Activated CD4-positive, alpha-beta T cell treated with anti-CD3 and anti-CD28 coated beads, Interleukin-2, amount 50 U/mL, for 48 hours (primary cell): Measurements from ENCODE around the gene GAL.

Experiments used
- DNase-seq, 2 experiments: peaks; one replicate each; pipeline ENCODE4 v3.0.0-alpha.2; 2020

Gene GAL

DNA sequence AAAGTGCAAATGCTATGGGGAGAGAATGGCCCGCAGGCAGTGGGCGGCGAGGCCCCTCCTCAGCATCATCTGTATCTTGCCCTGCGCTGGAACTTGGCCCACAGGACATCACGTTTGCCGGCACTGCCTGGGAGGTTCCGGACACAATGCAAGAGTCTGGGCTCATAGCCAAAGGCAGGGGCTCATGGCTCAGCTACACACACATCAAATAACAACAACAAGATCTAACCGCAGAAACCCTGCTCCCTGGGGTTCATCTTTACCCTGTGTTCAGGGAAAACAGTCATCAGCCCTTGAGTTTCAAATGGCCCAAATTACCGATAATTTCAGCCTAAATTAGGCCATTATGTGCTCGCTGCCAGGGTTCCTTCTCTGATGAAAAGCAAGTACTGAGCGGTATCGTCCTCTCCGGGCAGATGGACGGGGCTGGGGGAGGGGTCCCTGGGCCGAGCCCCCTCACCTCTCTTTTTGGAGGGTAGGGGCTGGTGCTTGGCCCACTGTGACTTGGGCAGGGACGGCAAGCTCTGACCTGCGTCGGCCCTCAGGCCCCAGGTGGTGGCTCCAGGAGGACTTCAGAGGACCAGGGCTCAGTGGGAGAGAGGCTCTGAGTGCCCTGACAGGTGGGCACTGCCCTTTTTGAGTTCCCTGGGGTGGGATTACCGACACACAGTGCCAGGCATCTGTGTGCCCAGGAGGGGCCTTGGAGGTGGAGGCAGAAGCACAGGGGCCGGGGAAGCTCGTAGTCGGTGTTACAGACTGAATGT lies 25.0 kb upstream of the GAL start:
- DNase-seq = no peak

DNA sequence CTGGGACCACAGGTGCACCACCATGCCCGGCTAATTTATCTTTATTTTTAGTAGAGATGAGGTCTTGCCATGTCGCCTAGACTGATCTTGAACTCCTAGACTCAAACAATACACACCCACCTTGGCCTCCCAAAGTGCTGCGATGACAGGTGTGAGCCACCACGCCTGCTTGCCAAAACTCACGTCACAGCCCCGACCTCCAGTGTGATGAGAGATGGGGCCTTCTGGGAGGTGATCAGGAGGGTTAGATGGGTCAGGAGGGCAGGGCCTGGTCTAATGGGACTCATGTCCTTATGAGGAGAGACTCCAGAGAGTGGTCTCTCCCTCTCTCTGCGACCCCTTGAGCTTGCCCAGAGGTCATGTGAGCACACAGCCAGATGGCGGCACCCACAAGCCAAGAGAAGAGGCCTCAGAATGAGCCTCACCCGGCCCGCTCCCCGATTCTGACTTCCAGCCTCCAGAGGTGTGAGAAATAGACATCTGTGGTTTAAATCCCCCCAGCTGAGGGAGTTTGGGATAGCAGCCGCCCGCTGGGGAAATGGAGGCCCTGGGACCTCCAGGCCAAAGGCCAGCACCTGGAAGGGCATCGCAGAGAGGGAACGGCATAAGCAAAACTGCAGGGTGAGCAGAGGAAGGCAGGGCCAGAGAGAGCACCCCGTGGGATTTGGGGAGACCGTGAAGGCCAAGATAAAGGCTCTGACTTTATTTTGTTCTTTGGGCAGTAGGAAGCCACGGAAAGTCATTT lies 24.1 kb upstream of the GAL start:
- DNase-seq = no peak

DNA sequence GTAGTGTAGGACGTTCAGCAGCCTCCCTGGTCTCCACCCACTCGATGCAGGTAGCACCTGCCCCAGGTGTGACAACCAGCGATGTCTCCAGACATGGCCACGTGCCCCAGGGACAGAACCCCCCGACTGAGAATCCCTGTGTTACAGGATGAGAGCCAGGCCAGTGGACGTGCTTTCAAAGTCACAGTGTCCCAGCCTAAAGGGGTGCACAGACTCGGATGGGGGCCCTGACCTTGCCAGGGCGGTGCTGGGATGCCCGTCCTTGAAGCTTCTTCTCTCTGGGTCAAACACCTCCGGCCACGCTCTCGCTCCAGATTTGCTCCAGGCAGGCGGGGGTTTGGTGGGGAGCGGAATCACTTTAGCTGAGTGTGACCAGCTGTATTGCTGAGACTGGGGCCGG lies 23.3 kb upstream of the GAL start:
- DNase-seq = no peak

DNA sequence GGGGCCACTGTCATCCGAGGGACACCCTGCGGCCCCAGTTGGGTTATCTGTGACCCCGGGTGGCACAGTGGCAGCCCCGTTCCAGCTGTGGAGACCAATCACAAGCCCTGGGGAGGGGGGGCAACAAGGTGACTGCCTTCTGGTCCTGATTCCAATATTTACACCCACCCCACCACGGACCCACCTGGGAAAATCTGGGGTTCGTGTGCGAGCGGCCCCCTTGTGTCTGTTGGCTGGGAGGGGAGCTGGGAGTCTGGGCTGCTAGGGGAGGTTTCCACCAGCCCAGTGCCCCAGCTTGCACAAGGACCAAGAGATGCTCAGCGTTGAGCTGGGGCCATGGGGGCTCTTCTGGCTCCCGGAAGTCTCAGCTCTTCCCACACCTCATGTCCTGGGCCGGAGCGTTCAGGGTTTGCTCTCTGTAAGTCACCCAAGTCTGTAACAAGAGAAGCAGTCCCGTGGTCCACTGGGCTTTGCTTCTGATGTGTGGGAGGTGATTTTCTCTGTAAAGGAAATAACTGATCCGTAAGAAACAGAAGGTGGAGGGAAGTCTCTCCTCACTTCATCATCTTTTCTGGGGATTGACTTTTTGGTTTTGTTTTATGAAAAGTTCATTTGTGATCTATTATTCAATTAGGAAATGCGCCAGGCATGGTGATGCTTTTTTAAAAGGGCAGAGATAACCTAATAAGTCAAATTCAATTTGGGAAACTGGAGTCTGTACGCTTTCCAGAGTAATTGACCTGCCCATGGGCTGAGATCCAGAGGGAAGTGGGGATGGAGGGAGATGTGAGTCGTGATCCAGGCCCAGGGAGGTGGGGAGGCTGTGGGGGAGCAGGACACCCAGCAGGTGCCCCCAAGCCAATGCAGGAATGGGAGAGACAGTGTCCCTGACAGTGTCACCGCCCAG lies 22.4 kb upstream of the GAL start:
- DNase-seq = no peak

DNA sequence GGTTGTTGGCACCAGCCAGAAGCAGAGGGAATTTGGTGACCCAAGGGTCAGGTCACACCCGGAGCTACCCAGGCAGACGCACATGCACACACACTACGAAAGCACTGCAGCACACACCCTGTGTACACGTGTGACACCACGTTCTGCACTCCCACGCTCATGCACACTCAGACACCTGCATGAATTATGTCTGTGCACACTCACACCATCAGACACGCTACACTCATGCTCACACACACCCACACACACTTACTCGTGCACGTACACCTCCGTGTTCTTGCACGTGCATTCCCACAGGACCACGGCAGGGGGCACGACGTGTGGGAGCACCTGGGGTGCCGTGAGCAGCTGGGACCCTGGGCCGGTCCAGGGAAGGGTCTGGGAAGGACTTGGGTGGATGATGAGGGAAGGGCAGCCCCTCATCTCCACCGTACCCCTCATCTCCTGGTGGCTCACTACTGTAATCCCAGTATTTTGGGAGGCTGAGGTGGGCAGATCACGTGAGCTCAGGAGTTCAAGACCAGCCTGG lies 20.8 kb upstream of the GAL start:
- DNase-seq = no peak

DNA sequence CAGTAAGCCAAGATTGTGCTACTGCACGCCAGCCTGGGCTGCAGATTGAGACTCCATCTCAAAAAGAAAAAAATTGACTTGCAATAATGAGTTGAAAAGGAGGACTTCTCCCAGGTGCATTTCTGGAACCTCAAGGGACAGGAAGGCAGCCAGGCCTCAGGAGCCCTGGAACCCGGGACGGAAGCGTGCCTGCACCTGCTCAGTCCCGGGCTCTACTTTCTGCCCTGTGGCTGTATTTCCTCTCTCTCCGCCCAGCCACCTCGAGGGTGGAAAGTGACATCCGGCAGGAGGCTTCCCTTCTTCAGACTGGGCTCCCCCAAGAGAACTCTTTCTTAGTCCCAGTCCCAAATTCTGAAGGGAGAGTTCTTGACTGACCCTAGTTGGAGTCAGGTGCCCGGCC lies 20.2 kb upstream of the GAL start:
- DNase-seq = no peak

DNA sequence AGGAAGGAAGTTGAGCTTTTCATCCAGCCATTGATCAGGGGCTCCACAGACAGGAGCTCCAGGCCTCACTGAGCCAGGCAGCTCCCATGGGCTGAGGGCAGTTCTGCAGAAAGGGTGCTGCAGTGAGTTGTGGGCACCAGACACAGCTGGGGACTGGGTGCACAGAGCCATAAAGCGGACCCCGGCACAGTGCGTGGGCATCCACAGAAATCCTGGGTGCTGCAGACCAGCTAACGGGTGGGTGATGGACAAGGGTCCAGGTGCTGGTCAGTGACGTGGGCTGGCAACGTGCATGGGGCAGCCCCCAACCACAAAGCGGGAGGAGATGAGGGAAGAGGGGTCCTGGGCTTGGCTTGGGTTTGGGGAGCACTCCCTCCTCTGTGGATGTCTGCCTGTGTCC lies 19.4 kb upstream of the GAL start:
- no peak for DNase-seq

DNA sequence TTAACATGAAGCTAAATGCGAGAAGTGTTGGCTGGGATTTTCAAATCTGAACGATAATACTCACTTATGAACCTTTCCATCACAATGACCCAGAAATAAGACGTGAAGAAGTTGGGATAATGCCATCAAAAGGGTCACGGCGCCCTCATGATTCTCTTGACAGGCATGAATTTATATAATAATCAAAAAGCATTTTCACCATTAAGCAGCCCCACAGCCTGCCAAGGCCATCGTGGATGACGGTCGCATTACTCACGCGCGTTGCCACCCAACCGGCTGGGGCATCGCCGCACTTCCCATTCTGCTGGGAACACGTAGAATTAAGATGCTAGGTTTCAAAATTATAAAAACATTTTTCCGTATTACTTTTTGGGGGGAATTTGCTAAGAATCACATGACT lies 18.9 kb upstream of the GAL start:
- DNase-seq = no peak

DNA sequence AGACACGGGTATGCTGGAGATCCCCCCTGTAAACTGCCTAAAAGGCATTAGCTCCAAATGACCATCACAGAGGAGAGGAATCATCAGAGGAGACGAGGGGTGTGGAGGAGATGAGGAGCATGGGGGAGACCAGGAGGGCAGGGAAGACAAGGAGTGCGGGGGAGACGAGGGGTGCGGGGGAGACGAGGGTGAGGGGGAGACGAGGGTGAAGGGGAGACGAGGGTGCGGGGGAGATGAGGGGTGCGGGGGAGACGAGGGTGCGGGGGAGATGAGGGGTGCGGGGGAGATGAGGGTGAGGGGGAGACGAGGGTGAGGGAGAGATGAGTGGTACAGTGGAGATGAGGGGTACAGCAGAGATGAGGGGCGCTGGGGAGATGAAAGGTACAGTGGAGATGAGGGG lies 17.5 kb upstream of the GAL start:
- no peak for DNase-seq

DNA sequence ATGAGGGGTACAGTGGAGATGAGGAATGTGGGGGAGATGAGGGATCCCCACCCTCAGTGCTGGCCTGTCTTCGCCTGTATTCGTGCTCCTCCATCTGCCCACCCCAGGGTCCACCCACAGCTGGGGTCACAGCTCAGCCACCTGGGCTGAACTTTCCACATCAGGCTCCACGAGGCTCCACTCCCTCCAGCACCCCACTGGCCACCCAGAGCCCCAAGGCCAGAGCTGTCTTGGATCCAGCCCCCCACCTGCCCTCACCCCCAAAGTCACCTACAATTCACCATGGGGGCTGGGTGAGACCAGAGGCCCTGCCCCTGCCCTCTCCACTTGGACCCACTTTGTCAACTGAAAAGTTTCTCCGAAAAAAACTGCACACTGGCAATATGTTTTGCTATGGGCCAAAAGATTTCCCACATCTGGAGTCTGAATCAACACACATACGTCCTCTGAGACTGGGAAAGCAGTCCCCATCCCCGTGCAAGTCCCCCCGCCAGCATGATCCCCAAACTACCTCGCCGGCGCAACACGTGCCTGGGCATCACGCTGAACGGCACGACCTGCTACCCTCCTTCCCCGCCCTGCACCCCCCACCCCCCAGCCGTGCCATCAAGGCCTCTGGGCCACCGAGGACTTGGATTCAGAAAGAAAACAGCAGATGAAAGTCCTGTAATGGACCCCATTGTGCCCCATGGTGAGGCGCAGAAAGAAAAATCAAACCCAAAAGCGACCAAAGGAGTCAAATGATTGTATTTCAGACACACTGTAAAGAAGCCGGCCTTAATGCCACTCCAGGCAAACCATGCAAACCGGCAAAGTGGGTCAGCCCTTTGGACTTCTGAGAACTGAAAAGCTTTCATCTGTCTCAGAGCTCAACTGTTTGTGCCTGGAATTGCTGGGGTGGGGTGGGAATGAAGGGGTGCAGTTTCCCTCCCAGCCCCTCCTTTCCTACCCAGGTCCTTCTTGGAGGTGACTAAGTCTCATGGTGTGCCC lies 16.5 kb upstream of the GAL start:
- DNase-seq = no peak

DNA sequence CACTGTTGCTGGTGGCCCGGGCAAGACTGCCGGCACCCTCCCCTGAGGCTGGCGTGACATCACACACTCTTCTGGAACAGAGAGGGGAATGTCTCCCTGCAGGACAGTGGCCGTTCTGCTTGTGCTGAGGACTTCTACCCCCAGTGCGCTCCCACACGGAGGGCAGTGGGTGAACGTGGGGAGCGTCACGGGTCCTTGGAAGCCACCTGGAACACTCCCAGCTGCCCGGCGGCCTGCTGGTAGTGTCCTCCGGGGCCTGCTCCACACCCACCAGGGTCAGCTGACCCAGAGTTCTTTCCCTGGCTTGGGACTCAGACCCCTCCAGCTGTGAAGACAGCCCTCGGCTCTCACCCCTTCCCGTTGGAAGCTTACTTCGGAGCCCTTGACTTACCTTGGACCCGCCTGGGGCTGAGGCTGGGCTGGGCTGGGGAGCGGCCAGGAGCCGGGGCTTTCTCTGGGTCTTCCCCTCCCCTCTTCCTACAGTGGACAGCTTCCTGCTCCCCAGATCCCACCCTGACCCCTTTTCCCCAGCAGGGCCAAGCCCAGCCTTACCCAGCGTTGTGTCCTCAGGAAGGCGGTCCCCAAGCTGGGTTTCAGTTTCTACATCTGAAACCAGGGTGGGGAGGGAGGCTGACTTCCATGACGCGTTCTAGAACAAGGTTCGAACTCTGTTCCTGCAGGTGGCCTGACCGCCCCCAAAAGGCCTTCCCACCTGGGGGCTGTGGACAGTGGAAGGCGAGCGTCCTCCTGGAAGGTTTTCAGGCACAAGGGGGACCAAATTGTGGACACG lies 14.8 kb upstream of the GAL start:
- no peak for DNase-seq

DNA sequence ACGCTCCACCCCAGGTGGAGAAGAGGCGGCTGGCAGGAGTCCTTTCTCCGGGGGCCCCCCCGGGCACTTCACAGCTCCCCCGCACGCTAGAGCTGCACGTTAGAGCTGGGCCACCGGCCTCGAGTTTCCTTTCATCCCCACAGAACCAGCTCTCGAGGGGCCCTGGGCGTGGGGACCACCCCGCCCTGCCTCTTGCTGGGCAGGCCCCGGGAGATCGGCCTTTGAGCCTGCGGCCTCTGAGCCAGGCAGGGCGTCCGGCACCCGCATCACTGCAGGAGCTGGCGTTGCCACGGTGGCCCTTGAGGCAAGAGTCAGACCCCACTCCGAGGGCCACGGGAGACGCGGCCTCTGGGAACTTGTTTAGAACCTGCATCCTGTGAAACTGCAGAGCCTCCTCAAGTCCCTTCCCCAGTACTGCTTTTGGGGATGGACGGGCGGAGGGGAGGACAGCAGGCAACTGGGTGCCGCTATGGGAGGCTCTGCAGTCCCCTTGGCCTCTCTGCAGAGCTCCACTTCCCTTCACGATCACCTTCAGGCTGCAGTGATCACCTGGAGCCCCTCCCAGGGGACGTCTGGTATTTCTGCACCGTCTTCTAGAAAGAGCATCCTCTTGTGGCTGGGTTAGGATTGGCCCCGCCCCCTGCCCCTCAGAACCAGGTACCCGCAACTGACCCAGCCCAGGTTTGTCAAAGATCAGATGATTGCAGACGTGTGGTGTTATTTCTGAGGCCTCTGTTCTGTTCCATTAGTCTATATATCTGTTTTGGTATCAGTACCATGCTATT lies 13.9 kb upstream of the GAL start:
- DNase-seq = no peak

DNA sequence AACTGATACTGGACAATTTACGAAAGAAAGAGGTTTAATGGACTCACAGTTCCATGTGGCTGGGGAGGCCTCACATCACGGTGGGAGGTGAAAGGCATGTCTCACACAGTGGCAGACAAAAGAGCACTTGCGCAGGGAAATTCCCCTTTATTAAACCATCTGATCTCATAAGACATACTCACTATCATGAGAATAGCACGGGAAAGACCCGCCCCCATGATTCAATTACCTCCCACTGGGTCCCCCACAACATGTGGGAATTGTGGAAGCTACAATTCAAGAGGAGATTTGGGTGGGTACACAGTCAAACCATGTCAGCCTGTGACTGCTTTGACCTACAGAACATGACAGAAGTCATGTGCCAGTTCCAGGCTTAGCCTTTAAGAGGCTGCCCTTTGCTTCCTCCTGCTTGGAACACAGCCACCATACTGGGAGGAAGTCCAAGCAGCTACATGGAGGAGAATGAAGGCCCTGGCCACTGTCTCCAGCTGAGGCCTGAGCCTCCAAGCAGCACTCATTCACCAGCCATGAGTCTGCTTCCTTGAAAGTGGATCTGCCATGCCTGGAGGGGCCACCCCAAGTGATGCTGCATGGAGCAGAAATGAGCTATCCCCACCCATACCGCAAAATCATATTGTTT lies 10.9 kb upstream of the GAL start:
- no peak for DNase-seq

DNA sequence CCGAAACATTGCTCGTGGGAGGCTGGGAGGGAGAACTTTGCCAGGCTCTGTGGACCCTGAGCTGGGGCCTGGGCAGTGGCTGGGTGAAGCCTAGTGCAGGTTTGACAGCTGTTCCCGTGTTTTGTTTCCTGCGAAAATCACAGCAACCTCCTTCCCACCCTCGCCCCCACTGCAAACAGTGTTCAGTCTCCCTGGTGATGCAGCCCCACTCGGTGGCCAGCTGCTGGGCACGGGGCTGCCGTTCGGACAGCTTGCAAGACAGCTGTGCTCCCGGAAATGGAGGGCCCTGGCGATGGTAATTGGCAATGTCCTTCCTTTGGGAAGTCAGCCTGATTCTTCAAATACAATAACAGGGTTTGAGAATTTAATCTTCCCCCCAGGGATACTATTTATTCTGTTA lies 10.4 kb upstream of the GAL start:
- no peak for DNase-seq

DNA sequence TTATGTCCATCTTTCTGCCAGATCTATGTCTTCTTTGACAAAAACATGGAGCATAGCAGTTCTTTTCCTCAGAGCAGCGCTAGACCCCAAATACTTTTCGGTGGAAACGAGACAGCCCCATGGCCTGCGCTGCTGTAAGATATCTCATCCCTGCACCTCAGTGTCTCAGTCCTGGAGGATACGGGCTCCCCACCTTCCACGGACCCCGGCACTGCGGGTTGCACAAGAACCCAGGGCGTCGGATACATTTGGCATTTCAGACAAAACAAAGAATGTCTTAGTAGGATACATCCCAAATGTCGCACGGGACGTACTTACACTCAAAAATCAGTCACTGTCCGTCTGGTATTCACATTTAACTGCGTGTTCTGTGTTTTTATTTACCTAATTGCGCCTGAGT lies 9.9 kb upstream of the GAL start:
- no peak for DNase-seq

DNA sequence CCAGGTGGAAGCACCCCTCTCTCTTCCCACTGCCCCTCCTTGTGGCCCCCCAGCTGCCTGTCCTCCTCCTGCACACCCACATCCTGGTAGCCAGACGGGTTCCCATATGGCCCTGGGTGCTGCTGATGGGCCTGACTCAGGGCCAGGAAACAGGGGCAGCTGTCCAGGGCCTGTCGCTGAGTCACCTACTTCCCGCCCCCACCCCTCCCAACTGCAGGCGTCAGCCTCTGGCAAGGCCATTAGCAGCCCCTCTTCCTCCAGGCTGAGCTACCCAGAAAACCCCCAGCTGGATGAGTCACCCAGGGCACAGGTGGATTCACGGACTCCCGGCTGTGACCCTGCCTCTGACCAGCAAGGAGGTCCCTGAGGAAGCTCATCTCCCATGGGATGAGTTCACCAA lies 6.9 kb upstream of the GAL start:
- no peak for DNase-seq

DNA sequence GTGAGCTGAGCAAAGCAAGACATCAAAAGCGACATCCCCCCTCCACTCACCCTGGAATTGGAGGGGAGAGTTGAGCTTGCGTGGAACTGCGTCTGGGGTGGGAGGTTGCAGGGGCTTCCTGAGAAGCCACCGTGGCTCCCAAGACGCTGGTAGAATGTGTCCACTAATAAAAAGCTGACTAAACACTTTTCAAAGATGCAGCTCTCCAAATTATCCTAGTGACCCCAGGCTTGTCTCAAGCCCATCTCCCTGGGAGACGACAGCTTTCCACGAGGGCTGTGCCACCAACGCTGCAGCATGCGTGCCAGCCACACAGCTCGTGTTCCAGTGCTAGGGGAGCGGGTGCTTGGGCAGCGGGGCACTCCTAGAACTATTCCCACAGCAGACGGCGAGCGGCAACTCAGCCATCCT lies 6.3 kb upstream of the GAL start:
- no peak for DNase-seq

DNA sequence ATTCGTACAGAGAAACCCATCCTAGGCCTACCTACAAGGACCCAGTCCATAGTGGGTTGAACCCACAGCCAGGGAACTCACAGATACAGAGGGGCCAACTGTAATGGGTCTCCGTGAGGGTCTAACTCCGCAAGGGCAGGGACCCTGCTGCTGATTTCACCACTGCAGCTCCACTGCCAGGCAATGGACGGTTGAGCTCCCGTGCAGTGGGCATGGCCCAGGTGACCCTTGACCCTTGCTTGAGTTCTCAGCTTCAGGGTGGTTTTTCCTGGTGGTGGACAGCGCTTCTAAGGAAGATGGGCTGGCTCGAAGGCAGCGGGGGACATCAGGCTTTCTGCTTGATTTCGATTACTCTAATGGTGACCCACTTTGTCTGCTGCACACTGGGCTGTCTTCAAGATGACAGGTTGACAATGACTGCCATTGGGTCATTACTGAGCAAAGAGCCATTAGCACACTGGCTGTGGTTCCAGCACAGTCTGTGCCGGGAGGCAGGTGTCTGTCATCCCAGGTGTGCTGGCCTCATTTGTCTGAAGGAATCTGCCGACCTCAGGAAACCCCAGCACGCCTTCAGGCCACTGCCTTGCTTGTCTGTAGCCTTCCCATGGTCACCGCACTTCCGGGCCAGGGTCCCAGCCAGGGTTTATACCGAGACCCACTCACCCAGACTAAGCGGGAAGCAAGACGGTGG lies 3.7 kb upstream of the GAL start:
- no peak for DNase-seq

DNA sequence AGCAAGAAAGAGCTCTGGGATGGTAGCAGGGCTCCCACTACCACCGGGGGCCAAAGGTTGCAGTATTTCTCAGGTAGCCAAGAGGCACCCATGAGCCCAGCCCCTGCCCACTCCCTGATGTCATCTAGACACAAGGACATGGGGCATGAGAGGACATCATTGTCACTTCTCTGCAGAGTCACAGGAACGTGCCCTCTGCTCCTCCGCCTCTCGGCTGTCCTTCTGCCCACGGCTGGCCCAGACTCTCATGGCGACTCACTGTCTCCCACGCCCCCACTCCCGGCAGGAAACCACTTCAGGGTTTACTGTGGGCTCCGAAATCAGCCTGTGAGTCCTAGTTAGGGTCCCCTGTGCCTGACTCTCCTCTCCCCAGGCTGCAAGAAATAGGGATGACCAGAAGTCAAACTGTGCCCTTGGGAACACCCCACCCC lies 1.8 kb upstream of the GAL start:
- no peak for DNase-seq
